ENCODE results near the gene CTIF.

The CTIF gene

DNA sequence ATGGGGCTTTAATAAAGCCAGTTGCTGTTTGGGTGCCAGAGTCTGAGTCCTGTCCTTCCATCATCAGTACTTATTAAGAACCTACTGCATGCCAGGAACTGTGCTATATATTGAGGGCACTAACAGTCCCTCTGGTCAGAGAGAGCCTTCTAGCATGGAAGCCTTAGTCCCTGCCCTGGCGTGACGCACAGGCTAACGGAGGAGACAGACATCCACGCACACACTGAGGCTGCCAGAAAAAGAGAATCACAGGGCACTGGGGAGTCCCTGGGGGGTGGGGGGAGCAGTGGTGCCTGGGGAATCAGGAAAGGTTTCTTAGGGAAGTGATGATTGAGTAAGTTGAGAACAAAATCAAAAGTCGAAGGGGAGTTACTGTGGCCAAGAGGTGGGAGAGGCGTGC lies 31.5 kb downstream of the CTIF start:
- Histone ChIP-seq H3K36me3 (replicated peaks in 1 of 2; ENCODE audit: control insufficient read depth in 2 of 2, insufficient read depth in 2 of 2, low read length in 2 of 2) (no peaks in the 10 kb centered on the region), H3K27ac (replicated peaks; ENCODE audit: low read length) (no peak overlapping the region), H3K4me1 (ENCODE audit: control insufficient read depth in 2 of 2, insufficient read depth in 1 of 2, low read depth in 1 of 2, low read length in 2 of 2) (peaks cover 6 to 12% of the 10 kb centered on the region in 2 donors), H3K9me3 (replicated peaks in 1 of 2; ENCODE audit: control insufficient read depth in 2 of 2, insufficient read depth in 1 of 2, low read depth in 1 of 2, low read length in 2 of 2) (peaks cover 5 to 10% of the 10 kb centered on the region in 2 donors), H3K4me2 (ENCODE audit: insufficient read depth, low read length, poor library complexity, severe bottlenecking) (no peak overlapping the region), H3K27me3 (ENCODE audit: control insufficient read depth in 3 of 3, insufficient read depth in 3 of 3, low read depth in 1 of 3, low read length in 3 of 3) (no peaks in the 10 kb centered on the region), H2BK15ac (ENCODE audit: low read length) (no peak overlapping the region), H2BK5ac (ENCODE audit: low read length) (no peak overlapping the region), H4K8ac (ENCODE audit: low read depth, low read length) (no peak overlapping the region), H3K23ac (ENCODE audit: low read depth, low read length, poor library complexity) (no peak overlapping the region), H3K9ac (ENCODE audit: low read depth, low read length, poor library complexity) (no peak overlapping the region), H3K4ac (ENCODE audit: low read length) (no peak overlapping the region), H3K4me3 (ENCODE audit: low read length in 2 of 2) (no peak overlapping the region), H4K91ac (ENCODE audit: low read depth, low read length, poor library complexity) (no peak overlapping the region), H2BK120ac (ENCODE audit: low read depth, low read length) (no peak overlapping the region), H3K18ac (ENCODE audit: low read length) (no peak overlapping the region), H2BK12ac (ENCODE audit: low read length) (no peak overlapping the region), H3K79me1 (ENCODE audit: low read depth, low read length) (peaks cover 7% of the 10 kb centered on the region), H3K14ac (ENCODE audit: low read length) (no peak overlapping the region), H2AK5ac (ENCODE audit: low read depth, low read length) (no peak overlapping the region), H2AFZ (ENCODE audit: low read length) (no peak overlapping the region)
- DNase-seq (ENCODE audit: low spot score), result no peak
- no CpG with 5 or more reads among the region's 6 CpGs for WGBS, 2 donors (ENCODE audit: extremely low coverage in 2 of 2, insufficient read length in 2 of 2, insufficient replicate concordance in 1 of 2)

DNA sequence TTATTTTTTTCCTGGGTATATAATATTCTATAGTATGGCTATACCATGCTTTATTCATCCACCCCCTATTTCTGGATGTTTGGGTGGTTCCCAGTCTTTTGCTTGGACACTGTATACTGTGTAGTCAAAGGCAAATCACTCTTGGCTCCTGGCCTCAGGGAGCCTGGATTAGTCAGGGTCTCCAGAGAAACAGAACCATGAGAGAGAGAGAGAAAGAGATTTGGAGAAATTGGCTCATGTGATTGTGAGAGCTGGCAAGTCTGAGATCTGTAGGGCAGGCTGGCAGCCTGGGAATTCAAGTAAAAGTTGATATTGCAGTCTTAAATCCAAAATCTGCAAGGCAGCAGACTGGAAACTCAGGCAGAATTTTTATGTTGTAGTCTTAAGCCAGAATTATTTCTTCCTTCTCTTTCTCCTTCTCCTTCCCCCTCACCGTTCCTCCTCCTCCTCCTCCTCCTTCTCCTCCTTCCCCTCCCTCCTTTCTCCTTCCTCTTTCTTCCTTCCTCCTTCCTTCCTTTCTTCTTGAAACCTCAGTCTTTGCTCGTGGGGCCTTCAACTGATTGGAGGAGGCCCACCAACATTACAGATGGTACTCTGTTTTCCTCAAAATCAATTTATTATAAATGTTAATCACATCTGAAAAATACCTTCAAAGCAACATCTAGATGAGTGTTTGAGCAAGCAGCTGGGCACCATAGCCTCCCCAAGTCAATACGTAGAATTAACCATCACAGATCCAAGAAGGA lies 33.0 kb downstream of the CTIF start:
- H4K8ac ChIP-seq (ENCODE audit: low read depth, low read length), result no peak overlapping the region
- no peak overlapping the region for H2BK15ac ChIP-seq (ENCODE audit: low read length)
- no peak overlapping the region for H3K23ac ChIP-seq (ENCODE audit: low read depth, low read length, poor library complexity)
- no peak overlapping the region for H3K4me2 ChIP-seq (ENCODE audit: insufficient read depth, low read length, poor library complexity, severe bottlenecking)
- no peaks in the 10 kb centered on the region for H3K27me3 ChIP-seq (ENCODE audit: control insufficient read depth in 3 of 3, insufficient read depth in 3 of 3, low read depth in 1 of 3, low read length in 3 of 3)
- no peak overlapping the region for H3K4ac ChIP-seq (ENCODE audit: low read length)
- H4K91ac ChIP-seq (ENCODE audit: low read depth, low read length, poor library complexity), result no peak overlapping the region
- H3K27ac ChIP-seq (replicated peaks; ENCODE audit: low read length), result no peak overlapping the region
- H2AK5ac ChIP-seq (ENCODE audit: low read depth, low read length), result no peak overlapping the region
- DNase-seq (ENCODE audit: low spot score), result no peak
- H3K36me3 ChIP-seq (replicated peaks in 1 of 2; ENCODE audit: control insufficient read depth in 2 of 2, insufficient read depth in 2 of 2, low read length in 2 of 2), result peaks cover 0 to 2% of the 10 kb centered on the region in 2 donors
- H3K79me1 ChIP-seq (ENCODE audit: low read depth, low read length), result peaks cover 4% of the 10 kb centered on the region
- H2BK120ac ChIP-seq (ENCODE audit: low read depth, low read length), result no peak overlapping the region
- no peak overlapping the region for H3K4me3 ChIP-seq (ENCODE audit: low read length in 2 of 2)
- peaks cover 5 to 10% of the 10 kb centered on the region in 2 donors for H3K9me3 ChIP-seq (replicated peaks in 1 of 2; ENCODE audit: control insufficient read depth in 2 of 2, insufficient read depth in 1 of 2, low read depth in 1 of 2, low read length in 2 of 2)
- H3K9ac ChIP-seq (ENCODE audit: low read depth, low read length, poor library complexity), result no peak overlapping the region
- H3K18ac ChIP-seq (ENCODE audit: low read length), result no peak overlapping the region
- no peak overlapping the region for H2BK5ac ChIP-seq (ENCODE audit: low read length)
- no peak overlapping the region for H3K14ac ChIP-seq (ENCODE audit: low read length)
- H2BK12ac ChIP-seq (ENCODE audit: low read length), result no peak overlapping the region
- no peak overlapping the region for H2AFZ ChIP-seq (ENCODE audit: low read length)
- no CpG with 5 or more reads among the region's 3 CpGs for WGBS, 2 donors (ENCODE audit: extremely low coverage in 2 of 2, insufficient read length in 2 of 2, insufficient replicate concordance in 1 of 2)
- peaks cover 5 to 16% of the 10 kb centered on the region in 2 donors for H3K4me1 ChIP-seq (ENCODE audit: control insufficient read depth in 2 of 2, insufficient read depth in 1 of 2, low read depth in 1 of 2, low read length in 2 of 2)

GRCh38 chr18:48572402-48573126 lies 33.7 kb downstream of the CTIF start:
- Histone ChIP-seq H2AK5ac (ENCODE audit: low read depth, low read length) (no peak overlapping the region), H2BK120ac (ENCODE audit: low read depth, low read length) (no peak overlapping the region), H4K91ac (ENCODE audit: low read depth, low read length, poor library complexity) (no peak overlapping the region), H3K36me3 (replicated peaks in 1 of 2; ENCODE audit: control insufficient read depth in 2 of 2, insufficient read depth in 2 of 2, low read length in 2 of 2) (peaks cover 0 to 2% of the 10 kb centered on the region in 2 donors), H3K9me3 (replicated peaks in 1 of 2; ENCODE audit: control insufficient read depth in 2 of 2, insufficient read depth in 1 of 2, low read depth in 1 of 2, low read length in 2 of 2) (peaks cover 5 to 10% of the 10 kb centered on the region in 2 donors), H3K18ac (ENCODE audit: low read length) (peak overlapping the region; percentile 72), H2BK15ac (ENCODE audit: low read length) (no peak overlapping the region), H3K4me3 (ENCODE audit: low read length in 2 of 2) (no peak overlapping the region), H3K4me1 (ENCODE audit: control insufficient read depth in 2 of 2, insufficient read depth in 1 of 2, low read depth in 1 of 2, low read length in 2 of 2) (peaks cover 5 to 16% of the 10 kb centered on the region in 2 donors), H2BK12ac (ENCODE audit: low read length) (no peak overlapping the region), H4K8ac (ENCODE audit: low read depth, low read length) (no peak overlapping the region), H3K23ac (ENCODE audit: low read depth, low read length, poor library complexity) (no peak overlapping the region), H3K4me2 (ENCODE audit: insufficient read depth, low read length, poor library complexity, severe bottlenecking) (no peak overlapping the region), H3K4ac (ENCODE audit: low read length) (no peak overlapping the region), H3K27ac (replicated peaks; ENCODE audit: low read length) (no peak overlapping the region), H3K79me1 (ENCODE audit: low read depth, low read length) (peaks cover 4% of the 10 kb centered on the region), H2BK5ac (ENCODE audit: low read length) (no peak overlapping the region), H2AFZ (ENCODE audit: low read length) (no peak overlapping the region), H3K27me3 (ENCODE audit: control insufficient read depth in 3 of 3, insufficient read depth in 3 of 3, low read depth in 1 of 3, low read length in 3 of 3) (no peaks in the 10 kb centered on the region), H3K14ac (ENCODE audit: low read length) (peak overlapping the region; percentile 25), H3K9ac (ENCODE audit: low read depth, low read length, poor library complexity) (peak overlapping the region; percentile 55)
- no peak for DNase-seq (ENCODE audit: low spot score)
- no CpG with 5 or more reads among the region's 10 CpGs for WGBS, 2 donors (ENCODE audit: extremely low coverage in 2 of 2, insufficient read length in 2 of 2, insufficient replicate concordance in 1 of 2)

- H3K14ac ChIP-seq (ENCODE audit: low read length), result no peak overlapping the region
- H2AK5ac ChIP-seq (ENCODE audit: low read depth, low read length), result peak overlapping the region; percentile 21
- no peak overlapping the region for H3K23ac ChIP-seq (ENCODE audit: low read depth, low read length, poor library complexity)
- no peak overlapping the region for H2BK5ac ChIP-seq (ENCODE audit: low read length)
- H3K27me3 ChIP-seq (ENCODE audit: control insufficient read depth in 3 of 3, insufficient read depth in 3 of 3, low read depth in 1 of 3, low read length in 3 of 3), result no peaks in the 10 kb centered on the region
- no peak overlapping the region for H2BK120ac ChIP-seq (ENCODE audit: low read depth, low read length)
- H3K4me2 ChIP-seq (ENCODE audit: insufficient read depth, low read length, poor library complexity, severe bottlenecking), result no peak overlapping the region
- H3K18ac ChIP-seq (ENCODE audit: low read length), result peak overlapping the region; percentile 46
- WGBS, 2 donors (ENCODE audit: extremely low coverage in 2 of 2, insufficient read length in 2 of 2, insufficient replicate concordance in 1 of 2), result no CpG with 5 or more reads among the region's 14 CpGs
- no peak overlapping the region for H3K27ac ChIP-seq (replicated peaks; ENCODE audit: low read length)
- H3K4me1 ChIP-seq (ENCODE audit: control insufficient read depth in 2 of 2, insufficient read depth in 1 of 2, low read depth in 1 of 2, low read length in 2 of 2), result peaks cover 5 to 16% of the 10 kb centered on the region in 2 donors
- no peak overlapping the region for H2BK15ac ChIP-seq (ENCODE audit: low read length)
- H3K4me3 ChIP-seq (ENCODE audit: low read length in 2 of 2), result no peak overlapping the region
- peaks cover 2 to 5% of the 10 kb centered on the region in 2 donors for H3K9me3 ChIP-seq (replicated peaks in 1 of 2; ENCODE audit: control insufficient read depth in 2 of 2, insufficient read depth in 1 of 2, low read depth in 1 of 2, low read length in 2 of 2)
- H2BK12ac ChIP-seq (ENCODE audit: low read length), result no peak overlapping the region
- H3K79me1 ChIP-seq (ENCODE audit: low read depth, low read length), result peaks cover 2% of the 10 kb centered on the region
- H2AFZ ChIP-seq (ENCODE audit: low read length), result no peak overlapping the region
- no peak overlapping the region for H4K8ac ChIP-seq (ENCODE audit: low read depth, low read length)
- no peak overlapping the region for H3K4ac ChIP-seq (ENCODE audit: low read length)
- H3K9ac ChIP-seq (ENCODE audit: low read depth, low read length, poor library complexity), result no peak overlapping the region
- no peak overlapping the region for H4K91ac ChIP-seq (ENCODE audit: low read depth, low read length, poor library complexity)
- no peak for DNase-seq (ENCODE audit: low spot score)
- peaks cover 0 to 2% of the 10 kb centered on the region in 2 donors for H3K36me3 ChIP-seq (replicated peaks in 1 of 2; ENCODE audit: control insufficient read depth in 2 of 2, insufficient read depth in 2 of 2, low read length in 2 of 2)
Observed at GRCh38 chr18:48573632-48574283, 34.9 kb downstream of the CTIF start.
